ENCODE measurements around the gene OR52A5. TPM values are rescaled to one million over a fixed set of nuclear protein-coding genes. Genes with fewer than 3 reads are reported as not detected.
"Not testable (repeated sequence)": the region's sequence is repeated elsewhere in the genome, so short reads cannot be mapped to it uniquely, and the experiment has no call there.

The OR52A5 gene
- not detected for polyA plus RNA-seq (2012; ENCODE audit: missing spikeins)

- no peak for DNase-seq (ENCODE audit: insufficient read length)
- no peak for FAIRE-seq
- TF ChIP-seq POLR2A (IDR thresholded peaks at IDR 0.05; ENCODE audit: low read depth, low read length): no peak
- no peak for TF ChIP-seq POLR2AphosphoS5 (IDR thresholded peaks at IDR 0.05; ENCODE audit: low read depth, low read length)
- TF ChIP-seq TAF1 (IDR thresholded peaks at IDR 0.05; ENCODE audit: borderline replicate concordance, low read depth, low read length): no peak
These were observed at the start of gene OR52A5 for GRCh38 chr11:5137996-5138395. TSS of gene OR52A5 (minus strand) at chr11:5138356. CDS start at chr11:5132642, 5,714 bp downstream.

GRCh38 chr11:5178046-5178837 is 40.1 kb upstream of the OR52A5 start:
- FAIRE-seq (no peak), DNase-seq (ENCODE audit: insufficient read length) (no peak)
- no peak for TF ChIP-seq TAF1 (IDR thresholded peaks at IDR 0.05; ENCODE audit: borderline replicate concordance, low read depth, low read length)
- no peak for TF ChIP-seq POLR2A (IDR thresholded peaks at IDR 0.05; ENCODE audit: low read depth, low read length)
- no peak for TF ChIP-seq POLR2AphosphoS5 (IDR thresholded peaks at IDR 0.05; ENCODE audit: low read depth, low read length)

GRCh38 chr11:5174934-5175333 is 36.8 kb upstream of the OR52A5 start:
- DNase-seq (ENCODE audit: insufficient read length) (no peak), FAIRE-seq (no peak)
- TF ChIP-seq POLR2AphosphoS5 (IDR thresholded peaks at IDR 0.05; ENCODE audit: low read depth, low read length): no peak
- TF ChIP-seq POLR2A (IDR thresholded peaks at IDR 0.05; ENCODE audit: low read depth, low read length): no peak
- no peak for TF ChIP-seq TAF1 (IDR thresholded peaks at IDR 0.05; ENCODE audit: borderline replicate concordance, low read depth, low read length)

- no peak for DNase-seq (ENCODE audit: insufficient read length)
- FAIRE-seq: no peak
- TF ChIP-seq POLR2AphosphoS5 (IDR thresholded peaks at IDR 0.05; ENCODE audit: low read depth, low read length) (no peak), POLR2A (IDR thresholded peaks at IDR 0.05; ENCODE audit: low read depth, low read length) (no peak), TAF1 (IDR thresholded peaks at IDR 0.05; ENCODE audit: borderline replicate concordance, low read depth, low read length) (no peak)
These were observed 33.7 kb upstream of the OR52A5 start for GRCh38 chr11:5171856-5172255.

GRCh38 chr11:5165898-5166297 is 27.7 kb upstream of the OR52A5 start:
- FAIRE-seq: not testable (repeated sequence)

GRCh38 chr11:5164807-5165206 is 26.7 kb upstream of the OR52A5 start:
- not testable (repeated sequence) for FAIRE-seq

More at GRCh38 chr11:5165898-5166297, 27.7 kb upstream of the OR52A5 start:
- not testable (repeated sequence) for DNase-seq (ENCODE audit: insufficient read length)

GRCh38 chr11:5161045-5161444 is 22.9 kb upstream of the OR52A5 start:
- not testable (repeated sequence) for FAIRE-seq; DNase-seq (ENCODE audit: insufficient read length)

More at GRCh38 chr11:5164807-5165206, 26.7 kb upstream of the OR52A5 start:
- DNase-seq (ENCODE audit: insufficient read length): not testable (repeated sequence)

GRCh38 chr11:5160217-5160616 is 22.1 kb upstream of the OR52A5 start:
- not testable (repeated sequence) for FAIRE-seq

GRCh38 chr11:5159806-5160205 is 21.6 kb upstream of the OR52A5 start:
- no peak for TF ChIP-seq POLR2A (IDR thresholded peaks at IDR 0.05; ENCODE audit: low read depth, low read length)
- TF ChIP-seq TAF1 (IDR thresholded peaks at IDR 0.05; ENCODE audit: borderline replicate concordance, low read depth, low read length): no peak
- no peak for TF ChIP-seq POLR2AphosphoS5 (IDR thresholded peaks at IDR 0.05; ENCODE audit: low read depth, low read length)
- no peak for DNase-seq (ENCODE audit: insufficient read length)
- FAIRE-seq: no peak

More at GRCh38 chr11:5160217-5160616, 22.1 kb upstream of the OR52A5 start:
- DNase-seq (ENCODE audit: insufficient read length): not testable (repeated sequence)

GRCh38 chr11:5154657-5155056 is 16.5 kb upstream of the OR52A5 start, which contains the start of gene OR52A1:
TSS of gene OR52A1 (minus strand) at chr11:5154757. CDS start at chr11:5152369, 2,388 bp downstream.
- no peak for FAIRE-seq
- no peak for DNase-seq (ENCODE audit: insufficient read length)
- TF ChIP-seq POLR2AphosphoS5 (IDR thresholded peaks at IDR 0.05; ENCODE audit: low read depth, low read length) (no peak), TAF1 (IDR thresholded peaks at IDR 0.05; ENCODE audit: borderline replicate concordance, low read depth, low read length) (no peak), POLR2A (IDR thresholded peaks at IDR 0.05; ENCODE audit: low read depth, low read length) (no peak)

- DNase-seq (ENCODE audit: insufficient read length): no peak
- TF ChIP-seq POLR2A (IDR thresholded peaks at IDR 0.05; ENCODE audit: low read depth, low read length): no peak
- no peak for TF ChIP-seq POLR2AphosphoS5 (IDR thresholded peaks at IDR 0.05; ENCODE audit: low read depth, low read length)
- no peak for TF ChIP-seq TAF1 (IDR thresholded peaks at IDR 0.05; ENCODE audit: borderline replicate concordance, low read depth, low read length)
- no peak for FAIRE-seq
These were observed 15.6 kb upstream of the OR52A5 start for GRCh38 chr11:5153574-5154431.

GRCh38 chr11:5151713-5152153 is 13.6 kb upstream of the OR52A5 start:
- no peak for TF ChIP-seq POLR2A (IDR thresholded peaks at IDR 0.05; ENCODE audit: low read depth, low read length)
- no peak for TF ChIP-seq TAF1 (IDR thresholded peaks at IDR 0.05; ENCODE audit: borderline replicate concordance, low read depth, low read length)
- no peak for TF ChIP-seq POLR2AphosphoS5 (IDR thresholded peaks at IDR 0.05; ENCODE audit: low read depth, low read length)
- DNase-seq (ENCODE audit: insufficient read length) (no peak), FAIRE-seq (no peak)

GRCh38 chr11:5144206-5144605 is 6.0 kb upstream of the OR52A5 start:
- DNase-seq (ENCODE audit: insufficient read length); FAIRE-seq: not testable (repeated sequence)

Data from GM12892 (cell line).